BJ (cell line): ENCODE measurements around the gene PRKCA. TPM values are rescaled to one million over a fixed set of nuclear protein-coding genes. Genes with fewer than 3 reads are reported as not detected.

Experiments
- CTCF ChIA-PET: fragments of 350-600 bp; formaldehyde crosslinking; extraction: SDS; loops from one replicate; lab custom pipeline; 2021; ENCODE audit warnings: antibody characterized with exemption, inconsistent platforms; lab: Yijun Ruan, JAX
- POLR2A ChIA-PET: fragments of 300-600 bp; sonication (Branson Sonifier 250); formaldehyde crosslinking; extraction: SDS; loops from one replicate; lab custom pipeline; 2021; ENCODE audit warnings: antibody characterized with exemption; lab: Charles Lee
- DNase-seq: peaks from one replicate; pipeline ENCODE4 v3.0.0-alpha.2; 2011; ENCODE audit warnings: low read depth
- H3K27me3 ChIP-seq: 2 replicates; pipeline ENCODE4 v1.6.0; 2011; ENCODE audit warnings: low read length; ENCODE audit not compliant: control insufficient read depth, insufficient read depth
- H3K36me3 ChIP-seq: 2 replicates; pipeline ENCODE4 v1.5.1; 2011; ENCODE audit warnings: low read length; ENCODE audit not compliant: control insufficient read depth, insufficient read depth
- H3K4me3 ChIP-seq: 2 replicates; pipeline ENCODE4 v1.5.1; 2011; ENCODE audit warnings: low read depth, mild to moderate bottlenecking, control low read depth, low read length
- polyA plus RNA-seq: library from polyadenylated mRNA; depleted of rRNA; stranded (reverse); fragments of >200 nt; gene quantifications from 2 replicates; pipeline ENCODE4 v1.2.3, GENCODE V29; 2011
- TF ChIP-seq, protein P1 (sequence below): IDR thresholded peaks from 2 replicates; pipeline ENCODE4 v1.5.1; 2011; ENCODE audit warnings: low read depth, mild to moderate bottlenecking, control low read depth, inconsistent platforms, low read length, moderate library complexity; ENCODE audit not compliant: insufficient read depth

PRKCA gene
- polyA plus RNA-seq, 1 experiment = 38.7 TPM

- no peaks in the 10 kb centered on the region for H3K27me3 ChIP-seq
- ChIA-PET CTCF (interaction anchor here (1.1 kb wide), 1 partner anchor 9 kb away, joined by 3 read pairs; no protein-coding TSS in a partner anchor), POLR2A (no interaction called here)
- DNase-seq = no peak
- TF ChIP-seq, protein P1, sequence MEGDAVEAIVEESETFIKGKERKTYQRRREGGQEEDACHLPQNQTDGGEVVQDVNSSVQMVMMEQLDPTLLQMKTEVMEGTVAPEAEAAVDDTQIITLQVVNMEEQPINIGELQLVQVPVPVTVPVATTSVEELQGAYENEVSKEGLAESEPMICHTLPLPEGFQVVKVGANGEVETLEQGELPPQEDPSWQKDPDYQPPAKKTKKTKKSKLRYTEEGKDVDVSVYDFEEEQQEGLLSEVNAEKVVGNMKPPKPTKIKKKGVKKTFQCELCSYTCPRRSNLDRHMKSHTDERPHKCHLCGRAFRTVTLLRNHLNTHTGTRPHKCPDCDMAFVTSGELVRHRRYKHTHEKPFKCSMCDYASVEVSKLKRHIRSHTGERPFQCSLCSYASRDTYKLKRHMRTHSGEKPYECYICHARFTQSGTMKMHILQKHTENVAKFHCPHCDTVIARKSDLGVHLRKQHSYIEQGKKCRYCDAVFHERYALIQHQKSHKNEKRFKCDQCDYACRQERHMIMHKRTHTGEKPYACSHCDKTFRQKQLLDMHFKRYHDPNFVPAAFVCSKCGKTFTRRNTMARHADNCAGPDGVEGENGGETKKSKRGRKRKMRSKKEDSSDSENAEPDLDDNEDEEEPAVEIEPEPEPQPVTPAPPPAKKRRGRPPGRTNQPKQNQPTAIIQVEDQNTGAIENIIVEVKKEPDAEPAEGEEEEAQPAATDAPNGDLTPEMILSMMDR = no peak
- no peak overlapping the region for H3K4me3 ChIP-seq
- H3K36me3 ChIP-seq = no peaks in the 10 kb centered on the region
These were observed 239.9 kb downstream of the PRKCA start for GRCh38 chr17:66542129-66542966.

DNA sequence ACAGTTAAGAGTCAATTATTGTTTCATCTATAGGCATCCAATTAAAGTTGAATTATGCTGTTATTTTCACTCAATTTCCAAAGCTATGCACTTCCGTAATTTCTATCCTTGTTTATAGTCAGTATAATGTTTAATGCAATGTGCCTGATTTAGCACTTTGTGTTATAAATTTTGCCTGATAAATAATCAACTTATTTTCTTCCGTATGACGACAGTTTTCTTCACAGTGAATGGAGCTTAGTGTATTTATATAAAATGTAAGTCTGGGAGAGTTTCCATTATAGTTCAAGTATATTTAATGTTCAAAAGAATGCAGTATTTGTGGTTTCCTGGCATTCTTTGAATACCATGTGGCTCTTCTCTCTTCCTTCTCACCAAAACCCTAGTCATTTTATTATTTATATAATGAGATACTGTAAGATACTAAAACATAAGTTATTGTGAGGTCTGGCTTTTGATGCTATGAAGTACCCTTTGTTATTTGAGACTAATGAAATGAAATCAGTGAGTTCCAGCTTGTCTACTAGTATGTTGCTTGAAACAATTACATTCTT, 240.6 kb downstream of the PRKCA start:
- CTCF ChIA-PET = interaction anchor here (1.0 kb wide), 1 partner anchor 24 kb away, joined by 5 read pairs; no protein-coding TSS in a partner anchor
- H3K27me3 ChIP-seq = no peaks in the 10 kb centered on the region
- DNase-seq = no peak
- POLR2A ChIA-PET = no interaction called here
- TF ChIP-seq, protein P1 = no peak
- no peaks in the 10 kb centered on the region for H3K36me3 ChIP-seq
- H3K4me3 ChIP-seq = no peak overlapping the region

DNA sequence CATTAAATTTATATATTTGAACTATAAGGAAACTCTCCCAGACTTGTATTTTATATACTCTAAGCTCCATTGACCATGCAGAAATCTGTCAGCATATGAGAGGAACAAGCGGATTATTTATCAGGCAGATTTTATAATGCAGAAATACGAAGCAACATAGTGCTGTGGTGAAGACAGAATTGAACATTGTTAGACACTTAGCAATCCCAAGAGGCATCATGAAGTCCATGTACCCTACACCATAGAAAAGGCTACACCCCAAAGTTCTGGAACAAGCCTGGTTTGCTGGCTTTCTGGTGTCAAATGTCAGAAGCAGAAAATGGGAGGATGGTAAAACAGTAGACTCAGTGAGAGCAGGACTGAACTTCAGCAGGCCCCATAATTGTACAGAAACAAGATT, 241.1 kb downstream of the PRKCA start:
- TF ChIP-seq, protein P1 = no peak
- ChIA-PET POLR2A (no interaction called here), CTCF (interaction anchor here (1.0 kb wide), 1 partner anchor 23 kb away, joined by 5 read pairs; no protein-coding TSS in a partner anchor)
- H3K4me3 ChIP-seq = no peak overlapping the region
- DNase-seq = no peak
- no peaks in the 10 kb centered on the region for H3K27me3 ChIP-seq
- no peaks in the 10 kb centered on the region for H3K36me3 ChIP-seq

GRCh38 chr17:66545918-66546317, 243.5 kb downstream of the PRKCA start:
- Histone ChIP-seq H3K27me3 (no peaks in the 10 kb centered on the region), H3K4me3 (no peak overlapping the region), H3K36me3 (no peaks in the 10 kb centered on the region)
- ChIA-PET POLR2A (no interaction called here), CTCF (no interaction called here)
- TF ChIP-seq, protein P1 = no peak
- no peak for DNase-seq

- Histone ChIP-seq H3K4me3 (no peak overlapping the region), H3K36me3 (no peaks in the 10 kb centered on the region), H3K27me3 (no peaks in the 10 kb centered on the region)
- TF ChIP-seq, protein P1 = no peak
- no peak for DNase-seq
- ChIA-PET POLR2A (no interaction called here), CTCF (interaction anchor here (0.5 kb wide), 1 partner anchor 216 kb away, joined by 4 read pairs; no protein-coding TSS in a partner anchor)
These were observed 244.9 kb downstream of the PRKCA start for GRCh38 chr17:66547151-66547865.
